ENCODE data around the gene TIGD2. TPM values are rescaled to one million over a fixed set of nuclear protein-coding genes. Genes with fewer than 3 reads are reported as not detected.
A peak's percentile ranks its signal among the peaks of the same experiment; 100 is the strongest.

Gene TIGD2
- total and polyA plus RNA-seq, 2 donors (not counting 3 experiments of a cell fraction or from before 2014, with no cell fraction given), result 1.1 to 5.0 TPM

DNA sequence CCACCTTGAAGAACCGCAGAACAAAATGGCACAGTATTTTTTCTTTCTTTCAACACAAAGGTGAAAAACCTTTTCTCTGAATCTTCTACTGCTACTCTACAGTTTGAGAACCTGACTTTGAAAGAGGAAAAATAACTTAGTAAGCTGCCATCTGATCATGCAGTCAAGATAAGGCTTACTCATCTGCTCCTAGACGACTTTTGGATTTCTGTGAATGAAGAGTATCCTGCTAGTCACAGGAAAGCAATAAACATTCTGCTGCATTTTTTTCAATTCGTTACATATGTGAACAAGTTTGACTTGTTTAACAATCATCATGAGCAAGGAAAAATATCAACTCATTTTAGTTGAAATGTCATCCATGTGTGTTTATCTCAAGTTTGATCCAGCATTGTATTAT, 25.2 kb downstream of the TIGD2 start:
- peak; percentile 43 for FAIRE-seq
- H3K4me3 ChIP-seq (replicated peaks in 1 of 3; ENCODE audit: insufficient read depth in 1 of 3, low read depth in 1 of 3, low read length in 3 of 3), result no peak overlapping the region
- peak; percentile 50 for DNase-seq (ENCODE audit: low read depth, low spot score)
- no peaks in the 10 kb centered on the region for H3K4me1 ChIP-seq (ENCODE audit: control insufficient read depth, extremely low read depth, insufficient read depth, low read length)
- no peaks in the 10 kb centered on the region for H3K79me2 ChIP-seq (ENCODE audit: control insufficient read depth, insufficient read depth, low read length)
- no peaks in the 10 kb centered on the region for H3K36me3 ChIP-seq (ENCODE audit: control insufficient read depth in 2 of 2, extremely low read depth in 1 of 2, insufficient read depth in 2 of 2, low read length in 2 of 2)
- dilution Hi-C loops (cut with MboI; ENCODE audit: extremely low pct_ligation_motif_present, low sequenced_read_pairs) (no loop called here), intact Hi-C loops (cut with micrococcal nuclease) (no loop called here)
- ChIA-PET POLR2A (no interaction called here), CTCF (interaction anchor here (1.1 kb wide), 1 partner anchor 21 kb away, joined by 3 read pairs; no protein-coding TSS in a partner anchor)
- no peak overlapping the region for H3K9ac ChIP-seq (replicated peaks; ENCODE audit: extremely low read depth, insufficient read depth, low read length)
- TF ChIP-seq GATA2 (IDR thresholded peaks at IDR 0.05; ENCODE audit: insufficient read depth, insufficient read length, low read depth, low read length) (peak; percentile 76), MAX (IDR thresholded peaks at IDR 0.05; ENCODE audit: insufficient read depth, insufficient read length) (no peak)
- no peak overlapping the region for H3K4me2 ChIP-seq (ENCODE audit: insufficient read depth, low read length)
- no peaks in the 10 kb centered on the region for H3K9me1 ChIP-seq (replicated peaks; ENCODE audit: control insufficient read depth, extremely low read depth, insufficient read depth, low read length)
- no peaks in the 10 kb centered on the region for H4K20me1 ChIP-seq (replicated peaks; ENCODE audit: control insufficient read depth, extremely low read depth, insufficient read depth, low read length)
- no peak overlapping the region for H3K27ac ChIP-seq (ENCODE audit: insufficient read depth, low read depth, low read length)
- H3K9me3 ChIP-seq (replicated peaks; ENCODE audit: control insufficient read depth, insufficient read depth, low read length), result no peaks in the 10 kb centered on the region
- BruUV-seq (replicated peaks), result no TSS peak
- no peak overlapping the region for H2AFZ ChIP-seq (ENCODE audit: low read depth, low read length)
- peaks cover 2 to 3% of the 10 kb centered on the region in 2 experiments for H3K27me3 ChIP-seq (ENCODE audit: control insufficient read depth in 2 of 2, insufficient read depth in 2 of 2, low read length in 2 of 2)

GRCh38 chr4:89137231-89137630, 25.9 kb downstream of the TIGD2 start:
- no peak overlapping the region for H3K9ac ChIP-seq (replicated peaks; ENCODE audit: extremely low read depth, insufficient read depth, low read length)
- no peaks in the 10 kb centered on the region for H3K9me1 ChIP-seq (replicated peaks; ENCODE audit: control insufficient read depth, extremely low read depth, insufficient read depth, low read length)
- H3K4me3 ChIP-seq (replicated peaks in 1 of 3; ENCODE audit: insufficient read depth in 1 of 3, low read depth in 1 of 3, low read length in 3 of 3), result no peak overlapping the region
- no peaks in the 10 kb centered on the region for H3K4me1 ChIP-seq (ENCODE audit: control insufficient read depth, extremely low read depth, insufficient read depth, low read length)
- no TSS peak for BruUV-seq (replicated peaks)
- FAIRE-seq, result no peak
- H3K36me3 ChIP-seq (ENCODE audit: control insufficient read depth in 2 of 2, extremely low read depth in 1 of 2, insufficient read depth in 2 of 2, low read length in 2 of 2), result no peaks in the 10 kb centered on the region
- dilution Hi-C loops (cut with MboI; ENCODE audit: extremely low pct_ligation_motif_present, low sequenced_read_pairs) (no loop called here), intact Hi-C loops (cut with micrococcal nuclease) (no loop called here)
- no peak for DNase-seq (ENCODE audit: low read depth, low spot score)
- H3K27me3 ChIP-seq (ENCODE audit: control insufficient read depth in 2 of 2, insufficient read depth in 2 of 2, low read length in 2 of 2), result peaks cover 2 to 3% of the 10 kb centered on the region in 2 experiments
- no peak overlapping the region for H3K27ac ChIP-seq (ENCODE audit: insufficient read depth, low read depth, low read length)
- ChIA-PET POLR2A (no interaction called here), CTCF (interaction anchor here (1.1 kb wide), 1 partner anchor 20 kb away, joined by 3 read pairs; no protein-coding TSS in a partner anchor)
- no peak overlapping the region for H3K4me2 ChIP-seq (ENCODE audit: insufficient read depth, low read length)
- H3K9me3 ChIP-seq (replicated peaks; ENCODE audit: control insufficient read depth, insufficient read depth, low read length), result no peaks in the 10 kb centered on the region
- no peak overlapping the region for H2AFZ ChIP-seq (ENCODE audit: low read depth, low read length)
- no peaks in the 10 kb centered on the region for H4K20me1 ChIP-seq (replicated peaks; ENCODE audit: control insufficient read depth, extremely low read depth, insufficient read depth, low read length)
- H3K79me2 ChIP-seq (ENCODE audit: control insufficient read depth, insufficient read depth, low read length), result no peaks in the 10 kb centered on the region
- TF ChIP-seq EZH2 (IDR thresholded peaks at IDR 0.05; ENCODE audit: borderline replicate concordance, low read depth, low read length, severe bottlenecking), result no peak
- TF ChIP-seq, protein P1, sequence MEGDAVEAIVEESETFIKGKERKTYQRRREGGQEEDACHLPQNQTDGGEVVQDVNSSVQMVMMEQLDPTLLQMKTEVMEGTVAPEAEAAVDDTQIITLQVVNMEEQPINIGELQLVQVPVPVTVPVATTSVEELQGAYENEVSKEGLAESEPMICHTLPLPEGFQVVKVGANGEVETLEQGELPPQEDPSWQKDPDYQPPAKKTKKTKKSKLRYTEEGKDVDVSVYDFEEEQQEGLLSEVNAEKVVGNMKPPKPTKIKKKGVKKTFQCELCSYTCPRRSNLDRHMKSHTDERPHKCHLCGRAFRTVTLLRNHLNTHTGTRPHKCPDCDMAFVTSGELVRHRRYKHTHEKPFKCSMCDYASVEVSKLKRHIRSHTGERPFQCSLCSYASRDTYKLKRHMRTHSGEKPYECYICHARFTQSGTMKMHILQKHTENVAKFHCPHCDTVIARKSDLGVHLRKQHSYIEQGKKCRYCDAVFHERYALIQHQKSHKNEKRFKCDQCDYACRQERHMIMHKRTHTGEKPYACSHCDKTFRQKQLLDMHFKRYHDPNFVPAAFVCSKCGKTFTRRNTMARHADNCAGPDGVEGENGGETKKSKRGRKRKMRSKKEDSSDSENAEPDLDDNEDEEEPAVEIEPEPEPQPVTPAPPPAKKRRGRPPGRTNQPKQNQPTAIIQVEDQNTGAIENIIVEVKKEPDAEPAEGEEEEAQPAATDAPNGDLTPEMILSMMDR (IDR thresholded peaks at IDR 0.05; ENCODE audit: extremely low read depth in 1 of 2, insufficient read depth in 1 of 2, low read depth in 1 of 2, low read length in 2 of 2), result no peak
- no peak for TF ChIP-seq POLR2AphosphoS5 (IDR thresholded peaks at IDR 0.05; ENCODE audit: insufficient read depth, low read depth, low read length)
- TF ChIP-seq GATA2 (IDR thresholded peaks at IDR 0.05; ENCODE audit: insufficient read depth, insufficient read length, low read depth, low read length), result no peak
- TF ChIP-seq MAX (IDR thresholded peaks at IDR 0.05; ENCODE audit: insufficient read depth, insufficient read length), result no peak
- TF ChIP-seq MYC (IDR thresholded peaks at IDR 0.05; ENCODE audit: low read depth, low read length), result no peak
- TF ChIP-seq JUN (IDR thresholded peaks at IDR 0.05; ENCODE audit: borderline replicate concordance, insufficient read depth, insufficient read length, low read depth), result no peak
- no peak for TF ChIP-seq FOS (IDR thresholded peaks at IDR 0.05; ENCODE audit: borderline replicate concordance, insufficient read depth, low read length)
- no peak for TF ChIP-seq POLR2A (IDR thresholded peaks at IDR 0.05; ENCODE audit: low read depth, low read length)
